SK-N-SH (cell line): ENCODE results near the gene TMOD4. TPM values are rescaled to one million over a fixed set of nuclear protein-coding genes. Genes with fewer than 3 reads are reported as not detected.

Source experiments
- CTCF ChIA-PET: fragments of 300-600, 350-600 bp; formaldehyde crosslinking; extraction: SDS; loops from one replicate; lab custom pipeline; 2021; lab: Yijun Ruan, JAX
- POLR2A ChIA-PET: fragments of 350-600 bp; sonication (Branson Sonifier 250); formaldehyde crosslinking; extraction: SDS; loops from one replicate; lab custom pipeline; 2020; ENCODE audit warnings: antibody characterized with exemption, inconsistent platforms; lab: Yijun Ruan, JAX
- DNase-seq: peaks from one replicate; pipeline ENCODE4 v3.0.0; 2012
- H2AFZ ChIP-seq: fragments of 200-600 bp; sonication (generic); 2 replicates; pipeline ENCODE4 v1.8.1; 2016; ENCODE audit warnings: antibody characterized with exemption, mild to moderate bottlenecking, low read depth
- H3F3A ChIP-seq: fragments of 200-600 bp; sonication (generic); replicated peaks from 2 replicates; pipeline ENCODE3; 2016; ENCODE audit warnings: antibody characterized with exemption, mild to moderate bottlenecking; ENCODE audit not compliant: insufficient read depth
- H3K27ac ChIP-seq, 2 experiments: fragments of 200-500 bp in 1 of 2; fragments of 200-600 bp in 1 of 2; sonication (Bioruptor generic) in 1 of 2; sonication (generic), shearing (Covaris generic) in 1 of 2; 2 replicates each; pipeline versions ENCODE4 v1.5.1 to v1.6.1; 2014 to 2016; ENCODE audit warnings: low read depth in 2 of 2, inconsistent platforms in 1 of 2, low read length in 1 of 2, mild to moderate bottlenecking in 1 of 2, mixed read lengths in 1 of 2
- H3K27me3 ChIP-seq: fragments of 200-600 bp; sonication (generic), shearing (Covaris generic); 2 replicates; pipeline ENCODE4 v1.6.1; 2016; ENCODE audit warnings: mixed run types; ENCODE audit not compliant: insufficient read depth
- H3K36me3 ChIP-seq, 2 experiments: fragments of 200-500 bp in 1 of 2; fragments of 200-600 bp in 1 of 2; sonication (Bioruptor generic) in 1 of 2; sonication (generic) in 1 of 2; replicated peaks in 1 of 2; 2 replicates each; pipeline versions ENCODE3 to v1.5.1; 2014 to 2016; ENCODE audit warnings: low read length in 1 of 2, mild to moderate bottlenecking in 1 of 2; ENCODE audit not compliant: insufficient read depth in 2 of 2, control insufficient read depth in 1 of 2
- H3K4me1 ChIP-seq, 2 experiments: fragments of 200-500 bp in 1 of 2; fragments of 200-600 bp in 1 of 2; sonication (Bioruptor generic) in 1 of 2; sonication (generic), shearing (Covaris generic) in 1 of 2; 2 replicates each; pipeline versions ENCODE4 v1.5.1 to v1.6.1; 2014 to 2016; ENCODE audit warnings: low read depth in 1 of 2, low read length in 1 of 2, mixed run types in 1 of 2; ENCODE audit not compliant: insufficient read depth in 2 of 2, control insufficient read depth in 1 of 2
- H3K4me2 ChIP-seq: fragments of 200-600 bp; sonication (generic), shearing (Covaris generic); 2 replicates; pipeline ENCODE4 v1.6.1; 2017; ENCODE audit warnings: mixed run types
- H3K4me3 ChIP-seq, 2 experiments: fragments of 200-500 bp in 1 of 2; fragments of 200-600 bp in 1 of 2; sonication (Bioruptor generic) in 1 of 2; sonication (generic), shearing (Covaris generic) in 1 of 2; 2 replicates each; pipeline versions ENCODE4 v1.5.1 to v1.8.1; 2014 to 2016; ENCODE audit warnings: low read depth in 2 of 2, inconsistent platforms in 1 of 2, low read length in 1 of 2, mild to moderate bottlenecking in 1 of 2, mixed read lengths in 1 of 2, moderate library complexity in 1 of 2
- H3K79me2 ChIP-seq: fragments of 200-600 bp; sonication (generic); 2 replicates; pipeline ENCODE4 v1.8.1; 2017; ENCODE audit warnings: mild to moderate bottlenecking; ENCODE audit not compliant: insufficient read depth
- H3K9ac ChIP-seq: fragments of 200-600 bp; sonication (generic); 2 replicates; pipeline ENCODE4 v1.6.1; 2017; ENCODE audit warnings: mixed run types
- H3K9me2 ChIP-seq: fragments of 200-600 bp; sonication (generic); 2 replicates; pipeline ENCODE4 v1.6.1; 2017; ENCODE audit warnings: mixed run types
- H3K9me3 ChIP-seq: fragments of 200-600 bp; sonication (generic); 2 replicates; pipeline ENCODE4 v1.6.1; 2017; ENCODE audit warnings: mixed run types, mild to moderate bottlenecking, moderate library complexity
- H4K20me1 ChIP-seq: fragments of 200-600 bp; sonication (generic); 2 replicates; pipeline ENCODE4 v1.6.1; 2017; ENCODE audit warnings: mild to moderate bottlenecking, mixed run types; ENCODE audit not compliant: insufficient read depth
- CHD2 ChIP-seq: fragments of 150-350 bp; IDR thresholded peaks from 2 replicates; pipeline ENCODE4 v1.6.1; 2018; ENCODE audit warnings: low read length; ENCODE audit not compliant: partially characterized antibody
- CTCF ChIP-seq: fragments of 200-600 bp; sonication (generic); IDR thresholded peaks from 2 replicates; pipeline ENCODE4 v1.6.1; 2017; ENCODE audit warnings: antibody characterized with exemption, mild to moderate bottlenecking, moderate library complexity
- ELF1 ChIP-seq: IDR thresholded peaks from 2 replicates; pipeline ENCODE4 v1.4.0; 2012
- EP300 ChIP-seq, 2 experiments: IDR thresholded peaks; 2 replicates each; pipeline versions ENCODE4 v1.4.0 to v1.6.1; 2012; ENCODE audit warnings: borderline replicate concordance in 1 of 2, low read depth in 1 of 2, low read length in 1 of 2
- FOSL2 ChIP-seq: IDR thresholded peaks from 2 replicates; pipeline ENCODE4 v1.4.0; 2012; ENCODE audit warnings: low read depth, mild to moderate bottlenecking, moderate library complexity, borderline replicate concordance
- FOXJ3 ChIP-seq: sonication (generic); formaldehyde crosslinking; IDR thresholded peaks from 2 replicates; pipeline ENCODE4 v1.5.1; 2020; ENCODE audit warnings: mild to moderate bottlenecking, missing genetic modification reagents
- FOXM1 ChIP-seq: IDR thresholded peaks from 2 replicates; pipeline ENCODE4 v1.4.0; 2012; ENCODE audit warnings: low read depth, mild to moderate bottlenecking
- GATA2 ChIP-seq: sonication (generic); formaldehyde crosslinking; IDR thresholded peaks from 2 replicates; pipeline ENCODE4 v1.5.0; 2020; ENCODE audit warnings: mild to moderate bottlenecking, missing genetic modification reagents
- JUND ChIP-seq: IDR thresholded peaks from 2 replicates; pipeline ENCODE4 v1.4.0; 2012
- MAX ChIP-seq: IDR thresholded peaks from 2 replicates; pipeline ENCODE4 v1.4.0; 2012; ENCODE audit warnings: low read depth
- RFX5 ChIP-seq: IDR thresholded peaks from 2 replicates; pipeline ENCODE4 v1.6.1; 2012; ENCODE audit warnings: mild to moderate bottlenecking, improper control_type of control experiment, low read length
- USF1 ChIP-seq: IDR thresholded peaks from 2 replicates; pipeline ENCODE4 v1.4.0; 2012; ENCODE audit warnings: low read depth, borderline replicate concordance
- ZBTB33 ChIP-seq: IDR thresholded peaks from 2 replicates; pipeline ENCODE4 v1.4.0; 2012; ENCODE audit warnings: low read depth, borderline replicate concordance
- WGBS: methylation state at CpG from one replicate; pipeline ENCODE4 v1.1.6; 2017; ENCODE audit warnings: low lambda C conversion rate; 5-methylcytosine and 5-hydroxymethylcytosine counted together
- polyA plus RNA-seq, 3 experiments: library from polyadenylated mRNA; depleted of rRNA; stranded (reverse); fragments of >200 nt; gene quantifications; 2 replicates each; pipeline ENCODE4 v1.2.3, GENCODE V29; 2012
- TF ChIP-seq, protein P1 (sequence below): fragments of 150-350 bp; IDR thresholded peaks from 2 replicates; pipeline ENCODE4 v1.6.1; 2017; ENCODE audit warnings: antibody characterized with exemption, low read length, low read depth, borderline replicate concordance
- TF ChIP-seq, protein P2 (sequence below): IDR thresholded peaks from 2 replicates; pipeline ENCODE4; 2012

Gene TMOD4
- polyA plus RNA-seq, 1 of the 3 experiments (the other 2 are of a cell fraction), result 0.59 TPM

- Histone ChIP-seq H3K4me3 (peak overlapping the region; percentile 81 to 94), H3K9ac (peak overlapping the region; percentile 96), H3F3A (peaks cover 34% of the 10 kb centered on the region), H3K4me2 (peak overlapping the region; percentile 95), H2AFZ (no peak overlapping the region), H3K9me2 (no peaks in the 10 kb centered on the region), H3K4me1 (peaks cover 10 to 15% of the 10 kb centered on the region in 2 experiments; a peak in 3 of 4 replicates), H3K36me3 (peaks cover 13 to 37% of the 10 kb centered on the region in 2 experiments), H3K9me3 (no peaks in the 10 kb centered on the region), H4K20me1 (peaks cover 56% of the 10 kb centered on the region), H3K27me3 (no peaks in the 10 kb centered on the region), H3K79me2 (peaks cover 66% of the 10 kb centered on the region), H3K27ac (peak overlapping the region; percentile 20 to 86; a peak in 3 of 4 replicates)
- ChIA-PET POLR2A (interaction anchor here (1.0 kb wide), 1 partner anchor 55 kb away, joined by 3 read pairs; the partner anchor contains the start of gene PSMD4), CTCF (interaction anchor here (1.1 to 1.3 kb wide), 2 partner anchors 52 kb away, joined by 7 to 11 read pairs; no protein-coding TSS in a partner anchor)
- no peak for DNase-seq
- TF ChIP-seq MAX (0 out of 2 replicates have a peak, but pooled peaks have one; percentile 10), JUND (peak; percentile 23; the same call in 1 of the 2 replicates), CTCF (no peak)
- 9% methylated on average over 11 of the region's 11 CpGs for WGBS
Observed at GRCh38 chr1:151199873-151200581, 24.2 kb upstream of the TMOD4 start.

GRCh38 chr1:151198254-151199127 is 22.7 kb upstream of the TMOD4 start, which contains the start of gene PIP5K1A:
TSS of gene PIP5K1A (plus strand) at chr1:151198552. CDS start at chr1:151198997, 445 bp downstream.
- ChIA-PET POLR2A (interaction anchor here (1.4 kb wide), 1 partner anchor 9 kb away, joined by 5 read pairs; the partner anchor contains the start of gene VPS72), CTCF (interaction anchor here (1.3 kb wide), 1 partner anchor 53 kb away, joined by 7 read pairs; no protein-coding TSS in a partner anchor)
- 3% methylated on average over 42 of the region's 60 CpGs for WGBS
- TF ChIP-seq EP300 (IDR thresholded peaks at IDR 0.05; ENCODE audit: borderline replicate concordance in 1 of 2, low read depth in 1 of 2, low read length in 1 of 2) (peak in 1 of 2 experiments; percentile 6; a peak in 1 of 4 replicates), ZBTB33 (no peak), MAX (peak; percentile 78; the same call in 1 of the 2 replicates), GATA2 (CRISPR knock-in tag) (no peak), ELF1 (no peak; the same call in 1 of the 2 replicates), USF1 (peak; percentile 98), RFX5 (peak; percentile 74), FOXJ3 (CRISPR knock-in tag) (no peak), FOXM1 (no peak), FOSL2 (no peak), CHD2 (no peak)
- TF ChIP-seq, protein P1, sequence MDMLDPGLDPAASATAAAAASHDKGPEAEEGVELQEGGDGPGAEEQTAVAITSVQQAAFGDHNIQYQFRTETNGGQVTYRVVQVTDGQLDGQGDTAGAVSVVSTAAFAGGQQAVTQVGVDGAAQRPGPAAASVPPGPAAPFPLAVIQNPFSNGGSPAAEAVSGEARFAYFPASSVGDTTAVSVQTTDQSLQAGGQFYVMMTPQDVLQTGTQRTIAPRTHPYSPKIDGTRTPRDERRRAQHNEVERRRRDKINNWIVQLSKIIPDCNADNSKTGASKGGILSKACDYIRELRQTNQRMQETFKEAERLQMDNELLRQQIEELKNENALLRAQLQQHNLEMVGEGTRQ, result peak; percentile 93
- TF ChIP-seq, protein P2, sequence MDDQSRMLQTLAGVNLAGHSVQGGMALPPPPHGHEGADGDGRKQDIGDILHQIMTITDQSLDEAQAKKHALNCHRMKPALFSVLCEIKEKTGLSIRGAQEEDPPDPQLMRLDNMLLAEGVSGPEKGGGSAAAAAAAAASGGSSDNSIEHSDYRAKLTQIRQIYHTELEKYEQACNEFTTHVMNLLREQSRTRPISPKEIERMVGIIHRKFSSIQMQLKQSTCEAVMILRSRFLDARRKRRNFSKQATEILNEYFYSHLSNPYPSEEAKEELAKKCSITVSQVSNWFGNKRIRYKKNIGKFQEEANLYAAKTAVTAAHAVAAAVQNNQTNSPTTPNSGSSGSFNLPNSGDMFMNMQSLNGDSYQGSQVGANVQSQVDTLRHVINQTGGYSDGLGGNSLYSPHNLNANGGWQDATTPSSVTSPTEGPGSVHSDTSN, result no peak

More at GRCh38 chr1:151198254-151199127, 22.7 kb upstream of the TMOD4 start, which contains the start of gene PIP5K1A:
- peaks cover 40% of the 10 kb centered on the region for H4K20me1 ChIP-seq
- peak within 1 kb of the TSS; percentile 86 to 90 for H3K27ac ChIP-seq
- H3K9me2 ChIP-seq, result no peaks in the 10 kb centered on the region
- peak within 1 kb of the TSS; percentile 37 for H2AFZ ChIP-seq
- H3K4me1 ChIP-seq, result peaks cover 10 to 15% of the 10 kb centered on the region in 2 experiments; a peak in 3 of 4 replicates
- H3K79me2 ChIP-seq, result peaks cover 51% of the 10 kb centered on the region
- peaks cover 46% of the 10 kb centered on the region for H3F3A ChIP-seq
- peak within 1 kb of the TSS; percentile 81 to 94 for H3K4me3 ChIP-seq
- H3K27me3 ChIP-seq, result no peaks in the 10 kb centered on the region
- peaks cover 4 to 25% of the 10 kb centered on the region in 2 experiments for H3K36me3 ChIP-seq
- H3K9me3 ChIP-seq, result no peaks in the 10 kb centered on the region
- DNase-seq, result peak; percentile 95
- peak within 1 kb of the TSS; percentile 96 for H3K9ac ChIP-seq
- H3K4me2 ChIP-seq, result peak within 1 kb of the TSS; percentile 95
